HuH-7.5 (cell line): ENCODE measurements around the gene SKA3.

Experiments used
- DNase-seq: peaks from one replicate; pipeline ENCODE4 v3.0.0; 2011; ENCODE audit warnings: low spot score

The SKA3 gene

DNA sequence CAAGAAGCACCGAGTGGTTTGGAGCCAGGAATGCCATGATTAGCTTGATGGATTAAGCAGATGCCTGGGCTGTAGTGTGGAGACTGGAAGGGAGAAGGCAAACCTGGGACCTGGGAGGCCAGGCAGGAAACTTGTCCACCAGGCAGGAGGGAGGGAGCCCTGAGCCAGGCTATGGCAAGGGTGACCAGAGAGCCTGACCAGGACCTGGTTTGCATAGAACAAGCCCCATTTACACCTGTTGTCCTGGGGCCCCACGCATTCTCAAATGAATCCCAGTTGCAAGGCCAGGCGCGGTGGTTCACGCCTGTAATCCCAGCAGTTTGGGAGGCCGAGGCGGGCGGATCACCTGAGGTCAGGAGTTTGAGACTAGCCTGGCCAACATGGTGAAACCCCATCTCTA, 64.8 kb downstream of the SKA3 start:
- no peak for DNase-seq

DNA sequence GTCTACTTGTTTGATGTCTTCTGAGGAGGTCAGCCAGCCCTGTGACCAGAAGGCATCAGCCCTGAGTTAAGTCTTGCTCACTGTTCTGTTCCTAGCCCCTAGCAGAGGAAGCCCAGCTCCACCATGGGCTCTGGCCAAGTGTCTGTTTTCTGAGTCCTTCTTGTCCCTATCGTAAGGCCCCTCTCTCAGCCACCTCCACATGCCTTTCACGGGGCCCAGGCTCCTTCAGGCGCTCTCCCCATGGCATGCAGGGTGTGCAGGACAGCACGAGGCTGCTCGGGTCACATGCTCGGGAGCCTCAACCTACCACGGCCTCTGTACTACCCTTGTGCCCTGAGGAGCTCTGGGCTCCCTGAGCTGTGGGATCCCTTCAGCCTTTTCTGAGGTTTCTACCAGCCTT, 67.2 kb downstream of the SKA3 start:
- no peak for DNase-seq

DNA sequence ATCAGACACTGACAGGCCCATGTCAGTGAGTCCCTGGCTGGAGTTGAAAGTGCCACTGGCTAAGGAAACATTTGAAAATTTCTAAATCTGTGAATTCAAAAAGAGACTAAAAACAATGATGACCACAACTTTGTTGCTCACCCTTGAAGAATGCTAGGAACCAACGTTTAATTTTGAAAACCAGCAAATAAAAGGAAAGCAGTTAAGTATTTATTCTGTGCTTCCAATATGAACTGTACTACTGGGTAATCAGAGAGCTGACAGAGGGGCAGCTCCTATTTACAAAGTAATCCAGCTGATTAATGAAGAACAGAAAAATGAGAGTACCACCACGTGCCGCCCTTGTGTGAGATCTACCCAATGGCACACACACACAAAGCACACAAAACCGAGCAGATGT, 70.3 kb downstream of the SKA3 start:
- DNase-seq: no peak

DNA sequence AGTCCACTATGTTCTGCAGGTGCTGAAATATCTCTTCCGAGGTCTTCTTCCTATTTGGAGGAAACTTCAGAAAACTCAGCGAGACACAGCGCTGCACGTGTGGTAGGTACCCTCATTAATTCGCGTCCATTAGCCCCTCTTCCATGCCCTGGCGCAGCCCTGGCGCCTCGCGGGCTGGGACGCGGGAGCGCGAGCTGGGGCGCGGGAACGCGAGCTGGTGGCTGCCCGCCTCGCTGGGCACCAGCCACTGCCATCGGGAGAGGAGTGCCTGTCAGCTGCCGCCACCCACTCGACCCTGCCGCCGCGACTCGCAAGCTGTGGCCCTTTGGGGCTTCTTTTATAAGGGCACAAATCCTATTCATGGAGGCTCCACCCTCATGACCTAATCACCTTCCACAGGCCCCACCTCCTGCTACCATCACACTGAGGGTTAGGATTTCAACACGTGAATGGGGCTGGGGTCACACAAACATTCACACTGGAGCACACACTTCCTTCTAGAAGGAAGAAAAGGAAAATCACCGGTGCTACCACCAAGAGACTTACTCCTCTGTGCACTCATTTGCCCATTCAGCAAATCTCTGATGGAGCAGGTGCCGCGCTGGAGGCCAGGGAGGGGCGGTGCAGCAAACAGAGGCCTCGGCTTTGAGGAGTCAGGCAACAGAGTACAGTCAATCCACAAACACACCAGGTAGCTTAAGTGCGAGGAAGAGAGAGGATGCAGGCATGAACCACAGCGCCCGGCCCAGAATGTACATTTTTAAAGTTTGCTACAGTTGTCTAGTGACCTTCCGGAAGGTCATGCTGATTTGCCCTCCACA, 71.9 kb downstream of the SKA3 start:
- no peak for DNase-seq
